Activated CD8-positive, alpha-beta T cell treated with anti-CD3 and anti-CD28 coated beads for 36 hours (primary cell): ENCODE results near the gene LHFPL3. TPM values are rescaled to one million over a fixed set of nuclear protein-coding genes. Genes with fewer than 3 reads are reported as not detected.
"Not testable (repeated sequence)": the region's sequence is repeated elsewhere in the genome, so short reads cannot be mapped to it uniquely, and the experiment has no call there.

ENCODE experiments used
- ATAC-seq: fragments of 200-7000 bp; cut with Tn5 transposase; one replicate; pipeline ENCODE4 v1.10.0; 2021; ENCODE audit warnings: mild to moderate bottlenecking, moderate library complexity
- CTCF ChIA-PET: fragments of 350-600 bp; sonication (Branson Sonifier 250); formaldehyde crosslinking; loops from one replicate; lab custom pipeline; 2021; ENCODE audit warnings: antibody characterized with exemption; lab: Charles Lee
- POLR2A ChIA-PET: fragments of 350-600 bp; sonication (Branson Sonifier 250); formaldehyde crosslinking; loops from one replicate; lab custom pipeline; 2021; ENCODE audit warnings: antibody characterized with exemption; lab: Charles Lee
- DNase-seq: peaks from one replicate; pipeline ENCODE4 v3.0.0-alpha.2; 2020
- H3K27ac Mint-ChIP-seq: one replicate; pipeline ENCODE4 v1.8.0; 2021; ENCODE audit warnings: mild to moderate bottlenecking, mixed read lengths
- H3K27me3 Mint-ChIP-seq: one replicate; pipeline ENCODE4 v1.8.0; 2021; ENCODE audit warnings: mixed read lengths
- H3K36me3 Mint-ChIP-seq: one replicate; pipeline ENCODE4 v1.8.0; 2021; ENCODE audit warnings: low read depth, mixed read lengths
- H3K4me1 Mint-ChIP-seq: one replicate; pipeline ENCODE4 v1.8.0; 2021; ENCODE audit warnings: low read depth, mixed read lengths
- H3K4me3 Mint-ChIP-seq: one replicate; pipeline ENCODE4 v1.8.0; 2021; ENCODE audit warnings: mild to moderate bottlenecking, moderate library complexity, mixed read lengths
- H3K9me3 Mint-ChIP-seq: one replicate; pipeline ENCODE4 v1.8.0; 2021; ENCODE audit warnings: mixed read lengths
- intact Hi-C: fragments of 100-400 bp; cut with micrococcal nuclease; formaldehyde crosslinking; loops from one replicate; pipeline ENCODE4 v1.10.0; 2022
- total RNA-seq, 2 experiments: library from RNA; stranded (reverse); gene quantifications; one replicate each; pipeline ENCODE4 v1.2.3, GENCODE V29; 2021
- TF ChIP-seq, protein P1 (sequence below): fragments of 200-600 bp; IDR thresholded peaks from one replicate; pipeline ENCODE4 v1.8.0; 2022; ENCODE audit warnings: antibody characterized with exemption, mild to moderate bottlenecking

The LHFPL3 gene
- total RNA-seq, 2 experiments from 2014 or later = not detected

DNA sequence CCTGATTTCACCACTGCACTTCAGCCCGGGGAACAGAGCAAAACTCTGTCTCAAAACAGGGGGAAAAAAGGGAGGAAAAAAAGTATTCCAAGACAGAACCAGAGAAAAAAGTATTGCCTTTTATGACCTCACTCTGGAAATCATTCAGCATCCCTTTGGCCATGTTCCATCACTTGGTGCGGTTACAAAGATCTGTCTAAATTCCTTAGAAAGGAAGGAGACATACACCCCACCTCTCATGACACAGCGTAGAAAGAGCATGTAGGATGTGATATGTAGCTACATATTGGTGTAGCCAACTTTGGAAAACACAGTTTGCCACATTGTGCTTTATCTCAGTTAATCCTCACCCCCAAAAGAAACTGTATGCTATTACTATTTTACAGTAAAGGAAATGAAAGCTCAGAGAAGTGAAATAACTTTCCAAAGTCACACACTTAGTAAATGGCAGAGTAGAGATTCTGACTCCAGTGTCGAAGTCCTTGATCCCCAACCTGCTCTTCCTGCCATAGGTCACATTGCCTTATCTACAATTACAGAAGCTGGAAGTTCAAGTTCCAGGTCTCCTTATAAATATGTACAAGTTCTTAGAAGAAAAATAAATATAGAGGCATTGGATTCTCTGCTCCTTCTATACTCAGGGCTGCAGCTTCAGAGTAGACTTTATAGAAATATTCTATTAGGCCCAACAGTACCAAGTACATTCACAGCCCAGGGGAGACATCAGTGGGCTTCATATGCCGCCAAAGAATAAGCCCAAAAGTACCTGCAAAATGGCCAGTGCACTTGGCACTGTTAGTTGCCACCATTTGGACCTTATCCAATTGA, 594.0 kb downstream of the LHFPL3 start:
- Mint-ChIP-seq H3K36me3 (no peaks in the 10 kb centered on the region), H3K4me3 (no peak overlapping the region), H3K27ac (no peak overlapping the region), H3K27me3 (no peaks in the 10 kb centered on the region), H3K4me1 (peaks cover 4% of the 10 kb centered on the region), H3K9me3 (no peaks in the 10 kb centered on the region)
- ATAC-seq (no peak), DNase-seq (no peak)
- ChIA-PET POLR2A (no interaction called here), CTCF (interaction anchor here (0.6 to 6.5 kb wide), 20 partner anchors 9 to 513 kb away, joined by 3 to 56 read pairs (median 3); no protein-coding TSS in a partner anchor)
- intact Hi-C loops = loop anchor here (2.0 to 5.0 kb wide), 2 partner anchors 58 to 140 kb away; no protein-coding TSS in a partner anchor
- TF ChIP-seq, protein P1, sequence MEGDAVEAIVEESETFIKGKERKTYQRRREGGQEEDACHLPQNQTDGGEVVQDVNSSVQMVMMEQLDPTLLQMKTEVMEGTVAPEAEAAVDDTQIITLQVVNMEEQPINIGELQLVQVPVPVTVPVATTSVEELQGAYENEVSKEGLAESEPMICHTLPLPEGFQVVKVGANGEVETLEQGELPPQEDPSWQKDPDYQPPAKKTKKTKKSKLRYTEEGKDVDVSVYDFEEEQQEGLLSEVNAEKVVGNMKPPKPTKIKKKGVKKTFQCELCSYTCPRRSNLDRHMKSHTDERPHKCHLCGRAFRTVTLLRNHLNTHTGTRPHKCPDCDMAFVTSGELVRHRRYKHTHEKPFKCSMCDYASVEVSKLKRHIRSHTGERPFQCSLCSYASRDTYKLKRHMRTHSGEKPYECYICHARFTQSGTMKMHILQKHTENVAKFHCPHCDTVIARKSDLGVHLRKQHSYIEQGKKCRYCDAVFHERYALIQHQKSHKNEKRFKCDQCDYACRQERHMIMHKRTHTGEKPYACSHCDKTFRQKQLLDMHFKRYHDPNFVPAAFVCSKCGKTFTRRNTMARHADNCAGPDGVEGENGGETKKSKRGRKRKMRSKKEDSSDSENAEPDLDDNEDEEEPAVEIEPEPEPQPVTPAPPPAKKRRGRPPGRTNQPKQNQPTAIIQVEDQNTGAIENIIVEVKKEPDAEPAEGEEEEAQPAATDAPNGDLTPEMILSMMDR = no peak

DNA sequence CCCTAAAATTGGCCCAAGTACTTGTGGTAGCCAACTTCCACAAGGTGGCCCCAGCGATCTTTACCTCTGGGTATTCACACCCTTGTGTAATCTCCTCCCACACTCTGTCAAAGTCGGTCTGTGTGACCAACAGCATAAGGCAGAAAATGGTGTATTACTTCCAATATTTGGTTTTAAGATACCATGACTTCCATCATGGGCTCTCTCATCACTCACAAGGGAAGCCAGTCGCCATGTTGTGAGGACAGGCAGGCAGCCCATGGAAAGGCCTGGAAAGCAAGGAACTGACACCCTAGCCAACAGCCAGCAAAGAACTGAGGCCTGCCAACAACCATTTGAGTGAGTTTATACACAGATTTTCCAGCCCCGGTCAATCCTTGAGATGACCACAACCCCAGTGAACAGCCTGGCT, 594.6 kb downstream of the LHFPL3 start:
- CTCF ChIA-PET = interaction anchor here (0.7 to 6.5 kb wide), 11 partner anchors 8 to 512 kb away, joined by 3 to 56 read pairs (median 3); no protein-coding TSS in a partner anchor
- ATAC-seq = peak; percentile 99

DNA sequence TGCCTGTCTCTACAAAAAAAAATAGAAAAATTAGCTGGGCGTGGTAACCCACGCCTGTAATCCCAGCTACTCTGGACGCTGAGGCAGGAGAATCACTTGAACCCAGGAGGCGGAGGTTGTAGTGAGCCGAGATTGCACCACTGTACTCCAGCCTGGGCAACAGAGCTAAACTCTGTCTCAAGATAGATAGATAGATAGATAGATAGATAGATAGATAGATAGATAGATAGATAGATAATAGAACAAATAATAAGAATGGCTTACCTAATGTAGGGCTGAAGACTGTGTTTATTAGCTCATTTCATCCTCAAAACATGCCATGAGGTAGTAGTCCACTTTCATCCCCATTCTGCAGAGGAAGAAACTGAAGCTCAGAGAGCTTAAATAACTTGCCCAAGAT, 597.8 kb downstream of the LHFPL3 start:
- H3K27me3 Mint-ChIP-seq, H3K9me3 Mint-ChIP-seq, H3K27ac Mint-ChIP-seq, intact Hi-C loops, H3K4me3 Mint-ChIP-seq, DNase-seq, H3K4me1 Mint-ChIP-seq, ATAC-seq, H3K36me3 Mint-ChIP-seq: not testable (repeated sequence)
- POLR2A ChIA-PET = interaction anchor here (2.0 kb wide), 1 partner anchor 15 kb away, joined by 7 read pairs; no protein-coding TSS in a partner anchor
- CTCF ChIA-PET = interaction anchor here (0.8 to 6.5 kb wide), 7 partner anchors 8 to 84 kb away, joined by 3 to 56 read pairs (median 5); no protein-coding TSS in a partner anchor

More for the DNA sequence above, 594.6 kb downstream of the LHFPL3 start:
- DNase-seq = peak; percentile 91
- intact Hi-C loops = loop anchor here (2.0 to 5.0 kb wide), 2 partner anchors 58 to 139 kb away; no protein-coding TSS in a partner anchor
- H3K4me3 Mint-ChIP-seq = no peak overlapping the region
- POLR2A ChIA-PET = no interaction called here
- TF ChIP-seq, protein P1 = peak; percentile 77
- peak overlapping the region; percentile 52 for H3K27ac Mint-ChIP-seq
- peaks cover 4% of the 10 kb centered on the region for H3K4me1 Mint-ChIP-seq
- H3K36me3 Mint-ChIP-seq = no peaks in the 10 kb centered on the region
- no peaks in the 10 kb centered on the region for H3K27me3 Mint-ChIP-seq
- H3K9me3 Mint-ChIP-seq = no peaks in the 10 kb centered on the region

DNA sequence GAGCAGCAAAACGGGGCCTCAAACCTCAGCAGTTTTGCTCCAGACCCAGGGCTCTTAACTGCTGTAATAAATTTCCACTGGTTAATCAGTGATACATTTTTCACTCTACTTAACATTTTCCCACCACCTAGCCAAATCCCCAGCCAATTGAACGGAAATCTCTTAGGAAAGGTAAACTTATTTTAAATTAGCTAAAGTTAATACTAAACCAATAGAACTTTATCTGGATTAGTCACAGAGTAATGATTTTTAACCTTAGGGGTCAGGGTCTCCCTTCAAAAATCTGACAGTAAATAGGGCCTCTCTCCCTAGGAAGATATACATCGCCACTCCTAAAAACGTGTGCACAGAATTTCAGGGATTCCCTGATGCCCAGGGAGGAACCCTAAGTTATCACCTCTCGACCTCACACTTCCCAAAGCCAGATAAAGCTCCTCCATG, 598.2 kb downstream of the LHFPL3 start:
- TF ChIP-seq, protein P1 = no peak
- ChIA-PET CTCF (interaction anchor here (0.8 to 6.5 kb wide), 9 partner anchors 9 to 84 kb away, joined by 3 to 56 read pairs (median 5); no protein-coding TSS in a partner anchor), POLR2A (interaction anchor here (2.0 kb wide), 1 partner anchor 14 kb away, joined by 7 read pairs; no protein-coding TSS in a partner anchor)
- intact Hi-C loops = no loop called here
- no peaks in the 10 kb centered on the region for H3K36me3 Mint-ChIP-seq
- no peak overlapping the region for H3K27ac Mint-ChIP-seq
- no peak overlapping the region for H3K4me3 Mint-ChIP-seq
- H3K9me3 Mint-ChIP-seq = no peaks in the 10 kb centered on the region
- peaks cover 4% of the 10 kb centered on the region for H3K4me1 Mint-ChIP-seq
- H3K27me3 Mint-ChIP-seq = no peaks in the 10 kb centered on the region
- DNase-seq (no peak), ATAC-seq (no peak)

DNA sequence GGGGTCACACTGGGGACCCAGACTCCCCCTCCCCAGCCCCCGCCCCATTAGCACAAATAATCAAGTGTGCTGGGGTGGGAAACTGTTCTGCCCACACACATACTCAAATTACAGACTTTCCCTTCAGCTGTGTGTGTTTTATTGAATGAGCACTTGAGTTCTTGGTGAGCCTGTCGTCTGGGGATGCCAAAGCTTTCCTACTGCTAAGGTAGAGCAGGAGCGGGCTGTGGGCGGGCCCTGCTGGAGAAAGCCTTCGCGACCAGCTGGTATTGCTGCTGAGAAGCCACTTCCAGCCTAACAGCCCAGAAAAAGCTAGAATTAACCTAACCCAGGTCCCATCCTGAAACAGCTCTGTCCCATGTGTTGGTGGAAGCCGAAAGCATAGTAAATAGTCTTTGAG, 598.7 kb downstream of the LHFPL3 start:
- peaks cover 4% of the 10 kb centered on the region for H3K4me1 Mint-ChIP-seq
- intact Hi-C loops = no loop called here
- H3K9me3 Mint-ChIP-seq = no peaks in the 10 kb centered on the region
- ChIA-PET POLR2A (interaction anchor here (0.5 to 2.0 kb wide), 2 partner anchors 14 to 21 kb away, joined by 3 to 7 read pairs; no protein-coding TSS in a partner anchor), CTCF (interaction anchor here (0.8 to 6.5 kb wide), 9 partner anchors 9 to 83 kb away, joined by 3 to 56 read pairs (median 4); no protein-coding TSS in a partner anchor)
- DNase-seq (no peak), ATAC-seq (no peak)
- no peaks in the 10 kb centered on the region for H3K27me3 Mint-ChIP-seq
- H3K4me3 Mint-ChIP-seq = no peak overlapping the region
- TF ChIP-seq, protein P1 = no peak
- H3K27ac Mint-ChIP-seq = no peak overlapping the region
- H3K36me3 Mint-ChIP-seq = no peaks in the 10 kb centered on the region
